ENCODE data around the gene THSD4.

GRCh38 chr15:71565006-71565405 lies 449.7 kb downstream of the THSD4 start:
- TF ChIP-seq CTCF (conservative IDR thresholded peaks at IDR 0.05; ENCODE audit: low read length) (no peak), EZH2phosphoT487 (IDR thresholded peaks at IDR 0.05; ENCODE audit: borderline replicate concordance) (no peak)

Measured in Loucy (cell line).